GM12891 (cell line): ENCODE data around the gene CMTR1.

Experiments used
- PAX5 ChIP-seq: IDR thresholded peaks from 2 replicates; pipeline ENCODE4 v1.6.1; 2011; ENCODE audit warnings: low read length, moderate library complexity, mild to moderate bottlenecking; ENCODE audit not compliant: insufficient read depth, severe bottlenecking
- POLR2A ChIP-seq: IDR thresholded peaks from 2 replicates; pipeline ENCODE4 v1.6.1; 2011; ENCODE audit warnings: low read depth, low read length, control low read depth
- POLR2AphosphoS5 ChIP-seq: IDR thresholded peaks from 2 replicates; pipeline ENCODE4 v1.6.1; 2011; ENCODE audit warnings: low read depth, low read length, control low read depth
- POU2F2 ChIP-seq: IDR thresholded peaks from 2 replicates; pipeline ENCODE4 v1.6.1; 2011; ENCODE audit warnings: low read depth, mild to moderate bottlenecking, control low read depth, low read length, moderate library complexity
- TAF1 ChIP-seq: IDR thresholded peaks from 2 replicates; pipeline ENCODE4 v1.6.1; 2011; ENCODE audit warnings: low read depth, low read length, control low read depth

GRCh38 chr6:37493661-37493995 is 60.6 kb downstream of the CMTR1 start:
- no peak for TF ChIP-seq POLR2AphosphoS5
- no peak for TF ChIP-seq POLR2A
- no peak for TF ChIP-seq TAF1
- no peak for TF ChIP-seq PAX5
- TF ChIP-seq POU2F2, result no peak
